BJ (cell line): Measurements from ENCODE around the gene CD1D. TPM values are rescaled to one million over a fixed set of nuclear protein-coding genes. Genes with fewer than 3 reads are reported as not detected.

Experiments
- CTCF ChIA-PET: fragments of 350-600 bp; formaldehyde crosslinking; extraction: SDS; loops from one replicate; lab custom pipeline; 2021; ENCODE audit warnings: antibody characterized with exemption, inconsistent platforms; lab: Yijun Ruan, JAX
- POLR2A ChIA-PET: fragments of 300-600 bp; sonication (Branson Sonifier 250); formaldehyde crosslinking; extraction: SDS; loops from one replicate; lab custom pipeline; 2021; ENCODE audit warnings: antibody characterized with exemption; lab: Charles Lee
- DNase-seq: peaks from one replicate; pipeline ENCODE4 v3.0.0-alpha.2; 2011; ENCODE audit warnings: low read depth
- H3K27me3 ChIP-seq: 2 replicates; pipeline ENCODE4 v1.6.0; 2011; ENCODE audit warnings: low read length; ENCODE audit not compliant: control insufficient read depth, insufficient read depth
- H3K36me3 ChIP-seq: 2 replicates; pipeline ENCODE4 v1.5.1; 2011; ENCODE audit warnings: low read length; ENCODE audit not compliant: control insufficient read depth, insufficient read depth
- H3K4me3 ChIP-seq: 2 replicates; pipeline ENCODE4 v1.5.1; 2011; ENCODE audit warnings: low read depth, mild to moderate bottlenecking, control low read depth, low read length
- CTCF ChIP-seq: IDR thresholded peaks from 2 replicates; pipeline ENCODE4 v1.5.1; 2011; ENCODE audit warnings: low read depth, mild to moderate bottlenecking, control low read depth, inconsistent platforms, low read length, moderate library complexity; ENCODE audit not compliant: insufficient read depth
- polyA plus RNA-seq: library from polyadenylated mRNA; depleted of rRNA; stranded (reverse); fragments of >200 nt; gene quantifications from 2 replicates; pipeline ENCODE4 v1.2.3, GENCODE V29; 2011

The CD1D gene
- polyA plus RNA-seq, 1 experiment = 0.12 TPM

- no peak overlapping the region for H3K4me3 ChIP-seq
- ChIA-PET POLR2A (no interaction called here), CTCF (interaction anchor here (0.6 kb wide), 1 partner anchor 470 kb away, joined by 4 read pairs; no protein-coding TSS in a partner anchor)
- DNase-seq = no peak
- TF ChIP-seq CTCF = no peak
- H3K27me3 ChIP-seq = no peaks in the 10 kb centered on the region
- no peaks in the 10 kb centered on the region for H3K36me3 ChIP-seq
These were observed 25.0 kb upstream of the CD1D start for GRCh38 chr1:158155673-158156072.

- H3K4me3 ChIP-seq = no peak overlapping the region
- no peak for TF ChIP-seq CTCF
- DNase-seq = no peak
- no peaks in the 10 kb centered on the region for H3K36me3 ChIP-seq
- ChIA-PET POLR2A (no interaction called here), CTCF (interaction anchor here (1.3 kb wide), 1 partner anchor 10 kb away, joined by 3 read pairs; no protein-coding TSS in a partner anchor)
- H3K27me3 ChIP-seq = no peaks in the 10 kb centered on the region
These were observed 21.1 kb upstream of the CD1D start for GRCh38 chr1:158159597-158159996.

GRCh38 chr1:158161446-158161845 is 19.2 kb upstream of the CD1D start:
- ChIA-PET POLR2A (no interaction called here), CTCF (interaction anchor here (0.7 to 1.4 kb wide), 3 partner anchors 12 to 42 kb away, joined by 3 read pairs; no protein-coding TSS in a partner anchor)
- no peak for DNase-seq
- H3K36me3 ChIP-seq = no peaks in the 10 kb centered on the region
- no peak overlapping the region for H3K4me3 ChIP-seq
- no peak for TF ChIP-seq CTCF
- no peaks in the 10 kb centered on the region for H3K27me3 ChIP-seq

- POLR2A ChIA-PET = no interaction called here
- no peak overlapping the region for H3K4me3 ChIP-seq
These were observed 17.4 kb upstream of the CD1D start for GRCh38 chr1:158163000-158163947.

More at GRCh38 chr1:158163000-158163947, 17.4 kb upstream of the CD1D start:
- CTCF ChIA-PET = interaction anchor here (0.6 to 1.1 kb wide), 3 partner anchors 10 to 41 kb away, joined by 3 to 4 read pairs (median 3); no protein-coding TSS in a partner anchor
- no peak for TF ChIP-seq CTCF
- H3K36me3 ChIP-seq = no peaks in the 10 kb centered on the region
- no peak for DNase-seq
- H3K27me3 ChIP-seq = no peaks in the 10 kb centered on the region
